ENCODE results near the gene BRD4. TPM values are rescaled to one million over a fixed set of nuclear protein-coding genes. Genes with fewer than 3 reads are reported as not detected.

The BRD4 gene
- total and polyA plus RNA-seq, 2 of the 13 experiments (the other 11 are each of a cell fraction or from before 2014, with no cell fraction given) = 10.5 to 11.4 TPM

- TF ChIP-seq ZNF609 (CRISPR knock-in tag; IDR thresholded peaks at IDR 0.05; ENCODE audit: borderline replicate concordance) (no peak), AHR (CRISPR knock-in tag; IDR thresholded peaks at IDR 0.05) (no peak), ZNF563 (CRISPR knock-in tag; IDR thresholded peaks at IDR 0.05) (0 out of 2 replicates have a peak, but pooled peaks have one; percentile 6), ZFY (CRISPR knock-in tag; IDR thresholded peaks at IDR 0.05) (no peak), HIVEP1 (CRISPR knock-in tag; IDR thresholded peaks at IDR 0.05) (no peak), ARID4A (CRISPR knock-in tag; IDR thresholded peaks at IDR 0.05; ENCODE audit: borderline replicate concordance) (peak; percentile 69; the same call in 1 of the 2 replicates), SRY (CRISPR knock-in tag; IDR thresholded peaks at IDR 0.05) (0 out of 2 replicates have a peak, but pooled peaks have one; percentile 18), MIXL1 (CRISPR knock-in tag; IDR thresholded peaks at IDR 0.05) (0 out of 2 replicates have a peak, but pooled peaks have one; percentile 3), POGZ (CRISPR knock-in tag; IDR thresholded peaks at IDR 0.05) (no peak), BCL6 (CRISPR knock-in tag; IDR thresholded peaks at IDR 0.05) (no peak), RXRA (CRISPR knock-in tag; IDR thresholded peaks at IDR 0.05) (0 out of 2 replicates have a peak, but pooled peaks have one; percentile 21), DMAP1 (CRISPR knock-in tag; IDR thresholded peaks at IDR 0.05) (peak; percentile 87), ZNF597 (CRISPR knock-in tag; IDR thresholded peaks at IDR 0.05) (0 out of 2 replicates have a peak, but pooled peaks have one; percentile 14), KDM2A (CRISPR knock-in tag; IDR thresholded peaks at IDR 0.05; ENCODE audit: borderline replicate concordance, low read depth) (no peak), ATF3 (CRISPR knock-in tag; IDR thresholded peaks at IDR 0.05) (no peak)
These were observed 47.8 kb upstream of the BRD4 start (continued) for GRCh38 chr19:15379999-15380647.
